Spleen (tissue), 7 donors: ENCODE data around the gene ERBB4.

Experiments used
- POLR2A ChIP-seq, 3 donors: fragments of 450-650 bp; IDR thresholded peaks; one replicate each; pipeline ENCODE4 v1.5.1; 2017; ENCODE audit warnings: antibody characterized with exemption in 3 of 3, mild to moderate bottlenecking in 1 of 3
- TF ChIP-seq, protein P1 (sequence below), 11 experiments: fragments of 200-600 bp in 7 of 11; fragments of 450-650 bp in 4 of 11; sonication (generic) in 4 of 11; IDR thresholded peaks in 8 of 11; conservative IDR thresholded peaks in 3 of 11; 1 replicate in 7 of 11; 2 replicates in 4 of 11; pipeline versions ENCODE4 v1.4.0 to v1.8.0; 2016 to 2021; ENCODE audit warnings: antibody characterized with exemption in 11 of 11, inconsistent platforms in 4 of 11, mild to moderate bottlenecking in 1 of 11
- donor health status: DM: no; HTN: no; CAD: no; lungs with moderate emphysema.
- donor health status: DM: no; HTN: no; CAD: no.
- donor health status: DM: no; HTN: no; CAD: no.

DNA sequence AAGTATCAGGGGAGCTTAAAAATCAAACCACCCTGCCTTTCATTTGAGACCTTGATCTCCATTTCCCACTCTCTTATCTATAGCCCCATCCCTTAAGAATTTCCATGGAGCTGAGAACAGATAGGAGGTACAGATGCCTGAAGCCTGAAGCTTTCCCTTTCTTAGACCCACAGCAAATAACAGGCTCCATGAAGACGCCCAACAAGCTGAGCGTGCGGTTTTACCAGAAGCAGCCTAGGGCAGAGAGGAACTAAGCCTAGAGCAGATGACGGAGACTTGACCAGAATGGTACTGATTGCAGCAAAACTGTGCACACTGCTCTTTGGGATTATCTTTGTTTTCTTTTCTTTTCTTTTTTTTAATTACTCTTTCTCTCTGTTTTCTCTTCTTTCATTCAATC is 1.7 kb upstream of the ERBB4 start:
- TF ChIP-seq, protein P1, sequence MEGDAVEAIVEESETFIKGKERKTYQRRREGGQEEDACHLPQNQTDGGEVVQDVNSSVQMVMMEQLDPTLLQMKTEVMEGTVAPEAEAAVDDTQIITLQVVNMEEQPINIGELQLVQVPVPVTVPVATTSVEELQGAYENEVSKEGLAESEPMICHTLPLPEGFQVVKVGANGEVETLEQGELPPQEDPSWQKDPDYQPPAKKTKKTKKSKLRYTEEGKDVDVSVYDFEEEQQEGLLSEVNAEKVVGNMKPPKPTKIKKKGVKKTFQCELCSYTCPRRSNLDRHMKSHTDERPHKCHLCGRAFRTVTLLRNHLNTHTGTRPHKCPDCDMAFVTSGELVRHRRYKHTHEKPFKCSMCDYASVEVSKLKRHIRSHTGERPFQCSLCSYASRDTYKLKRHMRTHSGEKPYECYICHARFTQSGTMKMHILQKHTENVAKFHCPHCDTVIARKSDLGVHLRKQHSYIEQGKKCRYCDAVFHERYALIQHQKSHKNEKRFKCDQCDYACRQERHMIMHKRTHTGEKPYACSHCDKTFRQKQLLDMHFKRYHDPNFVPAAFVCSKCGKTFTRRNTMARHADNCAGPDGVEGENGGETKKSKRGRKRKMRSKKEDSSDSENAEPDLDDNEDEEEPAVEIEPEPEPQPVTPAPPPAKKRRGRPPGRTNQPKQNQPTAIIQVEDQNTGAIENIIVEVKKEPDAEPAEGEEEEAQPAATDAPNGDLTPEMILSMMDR (IDR thresholded peaks at IDR 0.05 in 8 of 11, conservative IDR thresholded peaks at IDR 0.05 in 3 of 11) = no peak
- TF ChIP-seq POLR2A (IDR thresholded peaks at IDR 0.05) = no peak
